Measurements from ENCODE around the gene RBP7. TPM values are rescaled to one million over a fixed set of nuclear protein-coding genes. Genes with fewer than 3 reads are reported as not detected.
"Not testable (repeated sequence)": the region's sequence is repeated elsewhere in the genome, so short reads cannot be mapped to it uniquely, and the experiment has no call there.

The RBP7 gene
- total RNA-seq, 1 experiment from 2014 or later = 28.9 TPM

GRCh38 chr1:10019561-10019960 is 22.5 kb downstream of the RBP7 start:
- intact Hi-C loops (cut with micrococcal nuclease; ENCODE audit: unreplicated experiment) (no loop called here), in situ Hi-C loops (cut with HindIII; ENCODE audit: low pct_unique_long_range_greater_than_20kb, low sequenced_read_pairs) (no loop called here)
- CTCF ChIA-PET = no interaction called here
- POLR2A ChIA-PET = no interaction called here
- TF ChIP-seq TCF7L2 (IDR thresholded peaks at IDR 0.05; ENCODE audit: low read depth, low read length) (no peak), SIN3A (IDR thresholded peaks at IDR 0.05; ENCODE audit: borderline replicate concordance, insufficient read depth, low read depth, low read length) (no peak), REST (IDR thresholded peaks at IDR 0.05; ENCODE audit: insufficient read depth in 1 of 2, low read depth in 2 of 2, low read length in 1 of 2) (no peak), POLR2AphosphoS5 (IDR thresholded peaks at IDR 0.05; ENCODE audit: low read depth, low read length) (no peak), CTCF (IDR thresholded peaks at IDR 0.05) (no peak)
- Histone ChIP-seq H3K4me1 (ENCODE audit: control insufficient read depth, insufficient read depth, low read length) (no peaks in the 10 kb centered on the region), H3K36me3 (ENCODE audit: control insufficient read depth, insufficient read depth, low read length) (no peaks in the 10 kb centered on the region), H3K27ac (ENCODE audit: low read length) (no peak overlapping the region), H3K4me3 (ENCODE audit: low read depth in 2 of 2, low read length in 2 of 2) (no peak overlapping the region), H3K27me3 (ENCODE audit: control insufficient read depth, insufficient read depth, low read length) (no peaks in the 10 kb centered on the region), H3K9me3 (ENCODE audit: control insufficient read depth, insufficient read depth, low read depth, low read length) (no peaks in the 10 kb centered on the region)
- DNase-seq (ENCODE audit: low read depth, low spot score) = no peak
- BruUV-seq (replicated peaks) = no TSS peak
- ATAC-seq = no peak

- in situ Hi-C loops (cut with HindIII; ENCODE audit: low pct_unique_long_range_greater_than_20kb, low sequenced_read_pairs) = no loop called here
- intact Hi-C loops (cut with micrococcal nuclease; ENCODE audit: unreplicated experiment) = no loop called here
- CTCF ChIA-PET = no interaction called here
- POLR2A ChIA-PET = no interaction called here
- no peaks in the 10 kb centered on the region for H3K27me3 ChIP-seq (ENCODE audit: control insufficient read depth, insufficient read depth, low read length)
- ATAC-seq (no peak), DNase-seq (ENCODE audit: low read depth, low spot score) (no peak)
- H3K4me1 ChIP-seq (ENCODE audit: control insufficient read depth, insufficient read depth, low read length) = no peaks in the 10 kb centered on the region
- no TSS peak for BruUV-seq (replicated peaks)
- no peaks in the 10 kb centered on the region for H3K9me3 ChIP-seq (ENCODE audit: control insufficient read depth, insufficient read depth, low read depth, low read length)
- no peak for TF ChIP-seq REST (IDR thresholded peaks at IDR 0.05; ENCODE audit: insufficient read depth in 1 of 2, low read depth in 2 of 2, low read length in 1 of 2)
- TF ChIP-seq SIN3A (IDR thresholded peaks at IDR 0.05; ENCODE audit: borderline replicate concordance, insufficient read depth, low read depth, low read length) = no peak
- no peak for TF ChIP-seq POLR2AphosphoS5 (IDR thresholded peaks at IDR 0.05; ENCODE audit: low read depth, low read length)
- TF ChIP-seq TCF7L2 (IDR thresholded peaks at IDR 0.05; ENCODE audit: low read depth, low read length) = no peak
- no peak for TF ChIP-seq CTCF (IDR thresholded peaks at IDR 0.05)
- no peak overlapping the region for H3K27ac ChIP-seq (ENCODE audit: low read length)
- H3K36me3 ChIP-seq (ENCODE audit: control insufficient read depth, insufficient read depth, low read length) = no peaks in the 10 kb centered on the region
- no peak overlapping the region for H3K4me3 ChIP-seq (ENCODE audit: low read depth in 2 of 2, low read length in 2 of 2)
Observed at GRCh38 chr1:10020086-10020485, 23.1 kb downstream of the RBP7 start.

- CTCF ChIA-PET; intact Hi-C loops (cut with micrococcal nuclease; ENCODE audit: unreplicated experiment); H3K36me3 ChIP-seq (ENCODE audit: control insufficient read depth, insufficient read depth, low read length); H3K4me3 ChIP-seq (ENCODE audit: low read depth in 2 of 2, low read length in 2 of 2); ATAC-seq; H3K27ac ChIP-seq (ENCODE audit: low read length); POLR2A ChIA-PET; BruUV-seq (replicated peaks); H3K27me3 ChIP-seq (ENCODE audit: control insufficient read depth, insufficient read depth, low read length); H3K4me1 ChIP-seq (ENCODE audit: control insufficient read depth, insufficient read depth, low read length); DNase-seq (ENCODE audit: low read depth, low spot score); in situ Hi-C loops (cut with HindIII; ENCODE audit: low pct_unique_long_range_greater_than_20kb, low sequenced_read_pairs); H3K9me3 ChIP-seq (ENCODE audit: control insufficient read depth, insufficient read depth, low read depth, low read length): not testable (repeated sequence)
Observed at GRCh38 chr1:10020678-10021077, 23.6 kb downstream of the RBP7 start.

- DNase-seq (ENCODE audit: low read depth, low spot score); H3K9me3 ChIP-seq (ENCODE audit: control insufficient read depth, insufficient read depth, low read depth, low read length); H3K27me3 ChIP-seq (ENCODE audit: control insufficient read depth, insufficient read depth, low read length); H3K27ac ChIP-seq (ENCODE audit: low read length); in situ Hi-C loops (cut with HindIII; ENCODE audit: low pct_unique_long_range_greater_than_20kb, low sequenced_read_pairs); POLR2A ChIA-PET; ATAC-seq; H3K4me3 ChIP-seq (ENCODE audit: low read depth in 2 of 2, low read length in 2 of 2); H3K36me3 ChIP-seq (ENCODE audit: control insufficient read depth, insufficient read depth, low read length); CTCF ChIA-PET; intact Hi-C loops (cut with micrococcal nuclease; ENCODE audit: unreplicated experiment); H3K4me1 ChIP-seq (ENCODE audit: control insufficient read depth, insufficient read depth, low read length); BruUV-seq (replicated peaks): not testable (repeated sequence)
Observed at GRCh38 chr1:10021992-10022391, 25.0 kb downstream of the RBP7 start.

Data from Panc1 (cell line).